ENCODE results near the gene ODAD3.

GRCh38 chr19:11445141-11445540, 10.2 kb upstream of the ODAD3 start:
- TF ChIP-seq EZH2 (IDR thresholded peaks at IDR 0.05) (no peak), POLR2AphosphoS5 (IDR thresholded peaks at IDR 0.05; ENCODE audit: borderline replicate concordance, low read depth, low read length) (no peak)
